Heart left ventricle (tissue), 16 donors: ENCODE measurements around the gene CACNA1C. TPM values are rescaled to one million over a fixed set of nuclear protein-coding genes. Genes with fewer than 3 reads are reported as not detected.

Source experiments
- ATAC-seq, 4 donors: fragments of 200-7000 bp; cut with Tn5 transposase; one replicate each; pipeline ENCODE4 v1.9.1; 2020 to 2022; ENCODE audit warnings: moderate library complexity in 4 of 4, mild to moderate bottlenecking in 3 of 4, moderate number of reproducible peaks in 1 of 4
- DNase-seq, 5 donors: peaks; one replicate each; pipeline ENCODE4 v3.0.0-alpha.2; 2020
- H3K27ac ChIP-seq, 12 donors: fragments of 200-600 bp; sonication (generic) in 4 of 12; one replicate each; pipeline versions ENCODE4 v1.5.0 to v1.8.0; 2016 to 2022; ENCODE audit warnings: mild to moderate bottlenecking in 2 of 12
- H3K27me3 ChIP-seq, 9 donors: fragments of 200-600 bp; sonication (generic) in 2 of 9; one replicate each; pipeline versions ENCODE4 v1.5.1 to v1.8.0; 2016 to 2022; ENCODE audit warnings: mild to moderate bottlenecking in 3 of 9
- H3K36me3 ChIP-seq, 9 donors: fragments of 200-600 bp; sonication (generic) in 2 of 9; one replicate each; pipeline versions ENCODE4 v1.5.0 to v1.8.0; 2018 to 2022; ENCODE audit warnings: mild to moderate bottlenecking in 2 of 9
- H3K4me1 ChIP-seq, 12 donors: fragments of 200-600 bp; sonication (generic) in 4 of 12; one replicate each; pipeline versions ENCODE4 v1.5.0 to v1.8.0; 2016 to 2022; ENCODE audit warnings: mild to moderate bottlenecking in 3 of 12
- H3K4me3 ChIP-seq, 12 donors: fragments of 200-600 bp; sonication (generic) in 4 of 12; one replicate each; pipeline versions ENCODE4 v1.5.0 to v1.8.0; 2017 to 2022; ENCODE audit warnings: mild to moderate bottlenecking in 9 of 12, moderate library complexity in 4 of 12
- H3K9me3 ChIP-seq, 12 donors: fragments of 200-600 bp; sonication (generic) in 4 of 12; one replicate each; pipeline versions ENCODE4 v1.5.0 to v1.8.0; 2016 to 2022; ENCODE audit warnings: mild to moderate bottlenecking in 1 of 12
- CTCF ChIP-seq, 12 donors: fragments of 200-600 bp; sonication (generic) in 4 of 12; IDR thresholded peaks; one replicate each; pipeline versions ENCODE4 v1.5.0 to v1.8.0; 2018 to 2022; ENCODE audit warnings: antibody characterized with exemption in 12 of 12, mild to moderate bottlenecking in 5 of 12
- POLR2A ChIP-seq, 2 donors: fragments of 450-650 bp; IDR thresholded peaks; one replicate each; pipeline ENCODE4 v1.6.1; 2017; ENCODE audit warnings: antibody characterized with exemption in 2 of 2, mild to moderate bottlenecking in 2 of 2, moderate library complexity in 2 of 2
- WGBS, 4 donors: extraction: QIAGEN DNeasy Blood & Tissue Kit in 2 of 4; methylation state at CpG; one replicate each; pipeline versions ENCODE4 v1.1.5 to v1.1.7; 2013 to 2018; 5-methylcytosine and 5-hydroxymethylcytosine counted together
- intact Hi-C, 10 donors: fragments of 100-400 bp; cut with DNase I; formaldehyde crosslinking; loops; one replicate each; pipeline versions ENCODE4 v1.11.1 to v1.14.2; 2022
- polyA plus RNA-seq, 2 donors: library from polyadenylated mRNA; stranded (reverse); fragments of 200-250 nt; gene quantifications; one replicate each; pipeline ENCODE4 v1.2.3, GENCODE V29; 2013
- total RNA-seq, 9 donors: library from RNA; depleted of rRNA in 2 of 9; stranded (reverse); fragments of >200 nt in 2 of 9; fragmentation: NEBNext Ultra II Directional in 3 of 9; extraction: Animal tissue kit (Norgen Biotek cat#: 25700) in 3 of 9; gene quantifications; one replicate each; pipeline versions ENCODE4 v1.1.0 to v1.2.4, GENCODE V29; 2016 to 2023
- donor health status: ischemic (EF 13 %, LVEDD 7.1; RV severe dilation, severe dysfunction).
- donor health status: healthy with polysubstance abuse.
- donor health status: DM: no; HTN: yes; CAD: no.
- donor health status: DM: no; HTN: no; CAD: no.
- donor health status: ischemic (EF 25% LVEDD 6.9; RV normal size, moderate dysfunction).
- donor health status: ischemic (EF 25% LVEDD 5.7; RV mildly dilated, moderate dysfunction).
- donor health status: healthy.
- donor health status: DM: yes; HTN: yes; CAD: no.
- donor health status: ischemic (EF 35%, LVEDD 5.7; RV mildly dilated, moderate dysfunction).
- donor health status: nonischemic (EF 11% LVEDD 7.7; RV severe dilation, severe dysfunction).
- donor health status: DM: yes; HTN: yes; CAD: no.
- donor health status: PGD.
- donor health status: ischemic (EF 29% LVEDD 5.4; RV normal size, mild dysfunction).
- donor health status: nonischemic (EF 23%, LVEDD 6.1; RV moderate dilation, normal function).

CACNA1C gene
- total and polyA plus RNA-seq, 11 donors, result 41.9 to 196 (median 164) TPM

DNA sequence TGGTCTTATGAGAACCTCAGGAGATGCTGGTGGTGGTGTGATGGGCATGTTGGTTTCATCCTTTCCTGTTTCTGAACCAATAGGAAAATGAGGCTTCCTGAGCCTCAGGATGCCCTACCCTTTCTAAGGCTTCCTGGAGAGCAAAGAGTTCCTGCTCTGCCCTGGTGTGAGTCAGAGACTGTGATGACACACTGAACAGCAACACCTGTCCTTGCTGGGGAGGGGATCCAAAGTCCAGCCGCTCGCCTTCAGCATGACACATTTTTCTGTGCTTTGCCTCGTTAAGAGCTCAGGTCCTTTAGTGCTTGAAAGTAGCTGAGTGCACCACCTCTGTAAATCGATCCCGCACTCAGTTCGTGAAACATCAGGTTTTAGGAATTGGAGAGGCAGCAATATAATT, 116.0 kb downstream of the CACNA1C start:
- H3K9me3 ChIP-seq, result peaks cover 0 to 25% (median 10%) of the 10 kb centered on the region in 12 donors
- peak in 1 of 4 donors; percentile 5 for ATAC-seq
- DNase-seq, result no peak
- H3K27ac ChIP-seq, result peak overlapping the region in 3 of 12 donors; percentile 69 to 74 (median 72)
- 73 to 80% (median 76%) methylated on average over 6 of the region's 6 CpGs for WGBS, 4 donors
- H3K4me3 ChIP-seq, result no peak overlapping the region
- H3K27me3 ChIP-seq, result no peaks in the 10 kb centered on the region
- H3K4me1 ChIP-seq, result peaks cover 4 to 79% (median 54%) of the 10 kb centered on the region in 12 donors
- intact Hi-C loops, result loop anchor here in 4 of 10 donors (5.0 to 10.0 kb wide), 4 partner anchors 68 to 194 kb away; partner anchors contain the start of gene CACNA1C (in 1 of the 4)
- peaks cover 0 to 9% (median 0%) of the 10 kb centered on the region in 9 donors for H3K36me3 ChIP-seq
- TF ChIP-seq CTCF (IDR thresholded peaks at IDR 0.05) (no peak), POLR2A (IDR thresholded peaks at IDR 0.05) (no peak)

DNA sequence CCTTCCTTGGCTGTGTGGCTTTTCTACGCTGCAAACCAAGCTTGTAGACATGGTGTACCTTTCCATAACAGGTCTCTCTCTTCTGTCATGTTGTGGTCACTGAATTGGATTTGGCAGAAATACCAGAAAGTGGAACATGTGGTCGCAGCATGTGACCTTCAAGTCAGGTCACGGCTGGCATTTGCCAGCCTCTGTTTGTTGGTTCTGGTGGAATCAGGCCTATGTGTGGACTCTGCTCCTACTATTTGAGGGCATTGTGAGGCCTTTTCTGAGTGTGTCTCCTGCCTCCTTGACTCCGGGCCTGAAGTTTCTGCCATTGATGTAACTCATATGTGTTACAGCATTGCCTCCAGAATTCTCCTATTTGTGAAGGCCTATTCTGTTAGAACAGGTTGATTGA, 116.7 kb downstream of the CACNA1C start:
- DNase-seq (no peak), ATAC-seq (peak in 2 of 4 donors; percentile 9 to 16)
- 64 to 84% (median 68%) methylated on average over 4 of the region's 4 CpGs for WGBS, 4 donors
- H3K36me3 ChIP-seq, result peaks cover 0 to 9% (median 0%) of the 10 kb centered on the region in 9 donors
- H3K4me3 ChIP-seq, result no peak overlapping the region
- peaks cover 0 to 25% (median 10%) of the 10 kb centered on the region in 12 donors for H3K9me3 ChIP-seq
- no peaks in the 10 kb centered on the region for H3K27me3 ChIP-seq
- TF ChIP-seq CTCF (IDR thresholded peaks at IDR 0.05), result no peak
- no peak for TF ChIP-seq POLR2A (IDR thresholded peaks at IDR 0.05)
- intact Hi-C loops, result loop anchor here in 4 of 10 donors (5.0 to 10.0 kb wide), 4 partner anchors 68 to 195 kb away; partner anchors contain the start of gene CACNA1C (in 1 of the 4)
- peak overlapping the region in 8 of 12 donors; percentile 19 to 74 (median 40) for H3K27ac ChIP-seq
- H3K4me1 ChIP-seq, result peaks cover 4 to 77% (median 47%) of the 10 kb centered on the region in 12 donors

DNA sequence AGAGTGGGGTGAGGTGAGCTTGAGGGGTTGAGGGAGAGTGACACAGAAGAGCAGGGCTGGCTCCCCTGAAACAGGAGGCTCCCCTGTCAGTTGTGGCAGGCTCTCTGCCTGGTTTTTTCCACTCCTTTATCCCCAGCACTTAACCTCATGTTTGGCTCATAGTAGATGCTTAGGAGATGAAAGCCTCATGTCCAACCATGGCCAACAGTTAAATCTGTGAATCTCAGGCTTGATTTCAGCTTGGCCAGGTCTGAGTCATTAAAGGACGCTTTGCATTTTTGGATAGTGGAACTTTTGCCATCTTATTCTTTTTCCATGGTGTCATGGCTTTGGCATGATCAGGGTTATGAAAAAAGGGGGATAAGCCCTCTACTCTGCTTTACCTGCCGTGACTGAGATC, 117.2 kb downstream of the CACNA1C start:
- 83 to 100% (median 93%) methylated on average over 2 of the region's 2 CpGs for WGBS, 4 donors
- Histone ChIP-seq H3K36me3 (peaks cover 0 to 9% (median 0%) of the 10 kb centered on the region in 9 donors), H3K4me3 (no peak overlapping the region), H3K27ac (peak overlapping the region in 8 of 12 donors; percentile 19 to 74 (median 40)), H3K27me3 (no peaks in the 10 kb centered on the region), H3K9me3 (peaks cover 0 to 25% (median 10%) of the 10 kb centered on the region in 12 donors), H3K4me1 (peaks cover 4 to 76% (median 43%) of the 10 kb centered on the region in 12 donors)
- intact Hi-C loops, result loop anchor here in 5 of 10 donors (5.0 to 10.0 kb wide), 5 partner anchors 67 to 195 kb away; partner anchors contain the start of gene CACNA1C (in 1 of the 5)
- TF ChIP-seq POLR2A (IDR thresholded peaks at IDR 0.05) (no peak), CTCF (IDR thresholded peaks at IDR 0.05) (no peak)
- ATAC-seq (no peak), DNase-seq (no peak)

GRCh38 chr12:2170376-2170775, 117.6 kb downstream of the CACNA1C start:
- peaks cover 4 to 75% (median 39%) of the 10 kb centered on the region in 12 donors for H3K4me1 ChIP-seq
- peaks cover 0 to 25% (median 10%) of the 10 kb centered on the region in 12 donors for H3K9me3 ChIP-seq
- peaks cover 0 to 9% (median 0%) of the 10 kb centered on the region in 9 donors for H3K36me3 ChIP-seq
- 64 to 86% (median 77%) methylated on average over 1 of the region's 1 CpG for WGBS, 4 donors
- ATAC-seq (peak in 2 of 4 donors; percentile 24 to 50), DNase-seq (peak in 1 of 5 donors; percentile 63)
- intact Hi-C loops, result loop anchor here in 1 of 10 donors (10.0 kb wide), 1 partner anchor 106 kb away; no protein-coding TSS in a partner anchor
- peak overlapping the region in 5 of 12 donors; percentile 4 to 74 (median 69) for H3K27ac ChIP-seq
- TF ChIP-seq POLR2A (IDR thresholded peaks at IDR 0.05), result no peak
- no peak for TF ChIP-seq CTCF (IDR thresholded peaks at IDR 0.05)
- no peaks in the 10 kb centered on the region for H3K27me3 ChIP-seq
- no peak overlapping the region for H3K4me3 ChIP-seq
